ENCODE results near the gene HMG20A. TPM values are rescaled to one million over a fixed set of nuclear protein-coding genes. Genes with fewer than 3 reads are reported as not detected.
A peak's percentile ranks its signal among the peaks of the same experiment; 100 is the strongest.

The HMG20A gene
- total RNA-seq, 1 experiment from 2014 or later = 60.2 TPM

- Histone ChIP-seq H2BK20ac (ENCODE audit: low read depth, low read length, poor library complexity, severe bottlenecking) (no peak within 1 kb of the TSS), H3T11ph (ENCODE audit: low read length) (no peak within 1 kb of the TSS)
Observed at GRCh38 chr15:77419836-77420609, 665 bp upstream of the HMG20A start, which contains the start of gene PEAK1. Gene PEAK1, minus strand, starts transcription at chr15:77420104. Its CDS starts 238,178 bp downstream, at chr15:77181926.

More at GRCh38 chr15:77419836-77420609, 665 bp upstream of the HMG20A start, which contains the start of gene PEAK1:
- H3K27ac ChIP-seq (ENCODE audit: insufficient read length, low read depth, low read length) = no peak within 1 kb of the TSS
- H3K4me1 ChIP-seq (ENCODE audit: insufficient read depth, low read length) = peaks cover 12% of the 10 kb centered on the region; the same call in 1 of the 2 replicates
- H3K4me2 ChIP-seq (ENCODE audit: insufficient read depth, insufficient read length, low read length) = peak within 1 kb of the TSS; percentile 94
- Mint-ChIP-seq H3K4me1 (peaks cover 29 to 39% of the 10 kb centered on the region in 2 experiments), H3K4me3 (peak within 1 kb of the TSS; percentile 87 to 93), H3K36me3 (ENCODE audit: insufficient read depth in 1 of 3, low read depth in 3 of 3) (0 out of 7 replicates have a peak, but pooled peaks cover 0 to 3% (median 0%) of the 10 kb centered on the region in 3 experiments), H3K27me3 (ENCODE audit: low read depth) (peaks cover 18% of the 10 kb centered on the region), H3K27ac (peak within 1 kb of the TSS; percentile 98 to 99 (median 99)), H3K9me3 (peaks cover 0 to 3% of the 10 kb centered on the region in 2 experiments; a peak in 1 of 5 replicates)
- peak within 1 kb of the TSS; percentile 95 for H3K14ac ChIP-seq (ENCODE audit: insufficient read depth, low read length)
- H3K18ac ChIP-seq (ENCODE audit: insufficient read length, low read depth, low read length) = peak within 1 kb of the TSS; percentile 96
- H2BK5ac ChIP-seq (ENCODE audit: insufficient read length, low read length) = no peak within 1 kb of the TSS
- WGBS (ENCODE audit: extremely low coverage, insufficient read length, low lambda C conversion rate) = no CpG with 5 or more reads among the region's 92 CpGs
- H3K79me2 ChIP-seq (ENCODE audit: insufficient read depth, low read length) = peaks cover 14% of the 10 kb centered on the region; the same call in 1 of the 2 replicates
- no peak within 1 kb of the TSS for H3K4ac ChIP-seq (ENCODE audit: low read depth, low read length)
- no peak within 1 kb of the TSS for H2BK12ac ChIP-seq (ENCODE audit: insufficient read length, low read depth, low read length)
- H4K91ac ChIP-seq (ENCODE audit: insufficient read length, low read depth, low read length) = no peak within 1 kb of the TSS
- peak; percentile 99 for DNase-seq
- no peak within 1 kb of the TSS for H2BK15ac ChIP-seq (ENCODE audit: low read depth, low read length)
- peak within 1 kb of the TSS; percentile 96 for H2AFZ ChIP-seq (ENCODE audit: low read length)
- H3K9me3 ChIP-seq (ENCODE audit: control insufficient read depth, low read depth, low read length) = no peaks in the 10 kb centered on the region
- H3K56ac ChIP-seq (ENCODE audit: insufficient read length, low read depth, low read length) = peak within 1 kb of the TSS; percentile 26
- H2AK5ac ChIP-seq (ENCODE audit: insufficient read length, low read length) = no peak within 1 kb of the TSS
- TF ChIP-seq CTCF (conservative IDR thresholded peaks at IDR 0.05) = no peak
- no peaks in the 10 kb centered on the region for H3K27me3 ChIP-seq (ENCODE audit: insufficient read depth, low read length)
- no peaks in the 10 kb centered on the region for H4K20me1 ChIP-seq (ENCODE audit: control insufficient read depth, insufficient read depth, insufficient read length)
- no peak within 1 kb of the TSS for H2BK120ac ChIP-seq (ENCODE audit: low read depth, low read length, poor library complexity, severe bottlenecking)
- no peak within 1 kb of the TSS for H4K5ac ChIP-seq (ENCODE audit: insufficient read length, low read depth, low read length)
- peaks cover 10% of the 10 kb centered on the region for H3K23me2 ChIP-seq (ENCODE audit: insufficient read length, low read depth, low read length, poor library complexity, severe bottlenecking)
- no peak within 1 kb of the TSS for H3K23ac ChIP-seq (ENCODE audit: insufficient read length, low read depth, low read length)
- no peak within 1 kb of the TSS for H4K8ac ChIP-seq (replicated peaks; ENCODE audit: insufficient read length, low read depth, low read length)
- H3K9ac ChIP-seq (ENCODE audit: extremely low read depth, insufficient read length, low read length) = peak within 1 kb of the TSS; percentile 91
- H3K79me1 ChIP-seq (ENCODE audit: insufficient read depth, low read depth, low read length, poor library complexity, severe bottlenecking) = peaks cover 3% of the 10 kb centered on the region

Measured in H9 (cell line).